Natural killer cell (primary cell): Measurements from ENCODE around the gene GCNT1. TPM values are rescaled to one million over a fixed set of nuclear protein-coding genes. Genes with fewer than 3 reads are reported as not detected.

Source experiments
- ATAC-seq, 3 donors: fragments of 150-1000 bp in 2 of 3; fragments of 200-7000 bp in 1 of 3; cut with Tn5 transposase; 1 replicate in 1 of 3; 2 replicates in 2 of 3; pipeline ENCODE4 v1.10.0; 2021; ENCODE audit warnings: mild to moderate bottlenecking in 2 of 3, moderate library complexity in 2 of 3
- DNase-seq, 2 donors: peaks; one replicate each; pipeline versions ENCODE4 v3.0.0 to v3.0.0-alpha.2; 2013 to 2021; ENCODE audit warnings: mixed read lengths in 1 of 2
- H3K27ac ChIP-seq: one replicate; pipeline ENCODE4 v1.5.1; 2013; ENCODE audit warnings: mild to moderate bottlenecking, low read length
- H3K27me3 ChIP-seq: one replicate; pipeline ENCODE4 v1.6.1; 2013; ENCODE audit warnings: low read length; ENCODE audit not compliant: control insufficient read depth, insufficient read depth
- H3K36me3 ChIP-seq: one replicate; pipeline ENCODE4 v1.6.1; 2013; ENCODE audit warnings: low read length; ENCODE audit not compliant: control insufficient read depth, insufficient read depth
- H3K4me1 ChIP-seq: one replicate; pipeline ENCODE4 v1.6.1; 2013; ENCODE audit warnings: low read length; ENCODE audit not compliant: control insufficient read depth, insufficient read depth
- H3K4me3 ChIP-seq: one replicate; pipeline ENCODE4 v1.5.1; 2013; ENCODE audit warnings: low read length
- H3K9me3 ChIP-seq: one replicate; pipeline ENCODE4 v1.6.1; 2013; ENCODE audit warnings: low read length; ENCODE audit not compliant: control insufficient read depth, insufficient read depth
- H3K27ac Mint-ChIP-seq, 2 donors: one replicate each; pipeline ENCODE4 v1.8.0; 2022; ENCODE audit warnings: mild to moderate bottlenecking in 2 of 2, mixed read lengths in 2 of 2, moderate library complexity in 1 of 2
- H3K27me3 Mint-ChIP-seq, 2 donors: one replicate each; pipeline ENCODE4 v1.8.0; 2022; ENCODE audit warnings: low read depth in 2 of 2, mixed read lengths in 2 of 2
- H3K36me3 Mint-ChIP-seq: one replicate; pipeline ENCODE4 v1.8.0; 2022; ENCODE audit warnings: mixed read lengths
- H3K4me1 Mint-ChIP-seq, 2 donors: one replicate each; pipeline ENCODE4 v1.8.0; 2022; ENCODE audit warnings: mixed read lengths in 2 of 2
- H3K4me3 Mint-ChIP-seq: one replicate; pipeline ENCODE4 v1.8.0; 2022; ENCODE audit warnings: mild to moderate bottlenecking, moderate library complexity, mixed read lengths
- H3K9me3 Mint-ChIP-seq, 2 donors: one replicate each; pipeline ENCODE4 v1.8.0; 2022; ENCODE audit warnings: mixed read lengths in 2 of 2
- CTCF ChIP-seq: fragments of 200-600 bp; IDR thresholded peaks from one replicate; pipeline ENCODE4 v1.8.0; 2022; ENCODE audit warnings: antibody characterized with exemption
- WGBS: methylation state at CpG from one replicate; pipeline ENCODE4 v1.1.7; 2013; ENCODE audit warnings: missing lambda C conversion rate; ENCODE audit not compliant: insufficient coverage; 5-methylcytosine and 5-hydroxymethylcytosine counted together
- intact Hi-C: fragments of 100-400 bp; cut with micrococcal nuclease; formaldehyde crosslinking; loops from one replicate; pipeline ENCODE4 v1.14.2; 2022
- total RNA-seq, 4 donors: library from RNA; stranded (reverse); fragments of 120-200 nt in 1 of 4; gene quantifications; one replicate each; pipeline versions ENCODE4 v1.2.3 to v1.2.4, GENCODE V29; 2013 to 2022

Gene GCNT1
- total RNA-seq, 3 donors from 2014 or later (not counting 1 experiment from before 2014, with no cell fraction given), result 8.6 to 23.7 (median 18.5) TPM

- no peak overlapping the region for H3K27ac ChIP-seq
- intact Hi-C loops, result no loop called here
- Mint-ChIP-seq H3K27ac (no peak overlapping the region), H3K27me3 (no peaks in the 10 kb centered on the region), H3K4me3 (no peak overlapping the region), H3K36me3 (no peaks in the 10 kb centered on the region), H3K9me3 (no peaks in the 10 kb centered on the region), H3K4me1 (peaks cover 7% of the 10 kb centered on the region in 2 donors)
- H3K4me1 ChIP-seq, result peaks cover 6% of the 10 kb centered on the region
- H3K36me3 ChIP-seq, result no peaks in the 10 kb centered on the region
- no peak for DNase-seq
- 63% methylated on average over 1 of the region's 1 CpG for WGBS
- no peaks in the 10 kb centered on the region for H3K27me3 ChIP-seq
- no peaks in the 10 kb centered on the region for H3K9me3 ChIP-seq
- no peak overlapping the region for H3K4me3 ChIP-seq
- ATAC-seq, result no peak
- TF ChIP-seq CTCF, result no peak
These were observed 7.7 kb upstream of the GCNT1 start for GRCh38 chr9:76451234-76451633.

- Mint-ChIP-seq H3K27ac (no peak overlapping the region), H3K36me3 (no peaks in the 10 kb centered on the region), H3K4me1 (peaks cover 8 to 9% of the 10 kb centered on the region in 2 donors), H3K4me3 (no peak overlapping the region), H3K27me3 (no peaks in the 10 kb centered on the region), H3K9me3 (no peaks in the 10 kb centered on the region)
- DNase-seq (no peak), ATAC-seq (no peak)
- Histone ChIP-seq H3K9me3 (no peaks in the 10 kb centered on the region), H3K27ac (no peak overlapping the region), H3K36me3 (no peaks in the 10 kb centered on the region), H3K4me3 (no peak overlapping the region), H3K4me1 (peaks cover 8% of the 10 kb centered on the region), H3K27me3 (no peaks in the 10 kb centered on the region)
- intact Hi-C loops, result no loop called here
- 90% methylated on average over 1 of the region's 1 CpG for WGBS
- TF ChIP-seq CTCF, result no peak
These were observed 6.1 kb upstream of the GCNT1 start for GRCh38 chr9:76452839-76453238.

- Histone ChIP-seq H3K36me3 (no peaks in the 10 kb centered on the region), H3K4me3 (no peak overlapping the region), H3K9me3 (no peaks in the 10 kb centered on the region), H3K27ac (no peak overlapping the region), H3K27me3 (no peaks in the 10 kb centered on the region), H3K4me1 (peaks cover 8% of the 10 kb centered on the region)
- H3K9me3 Mint-ChIP-seq, result no peaks in the 10 kb centered on the region
- peaks cover 10 to 12% of the 10 kb centered on the region in 2 donors for H3K4me1 Mint-ChIP-seq
- H3K4me3 Mint-ChIP-seq, result no peak overlapping the region
- no peak overlapping the region for H3K27ac Mint-ChIP-seq
- no peaks in the 10 kb centered on the region for H3K36me3 Mint-ChIP-seq
- TF ChIP-seq CTCF, result no peak
- DNase-seq (no peak), ATAC-seq (no peak)
- 91% methylated on average over 4 of the region's 4 CpGs for WGBS
- no peaks in the 10 kb centered on the region for H3K27me3 Mint-ChIP-seq
- intact Hi-C loops, result no loop called here
These were observed 5.2 kb upstream of the GCNT1 start for GRCh38 chr9:76453785-76454184.

- no peak overlapping the region for H3K27ac ChIP-seq
- H3K9me3 ChIP-seq, result no peaks in the 10 kb centered on the region
- ATAC-seq (no peak), DNase-seq (no peak)
- intact Hi-C loops, result no loop called here
- Mint-ChIP-seq H3K4me1 (peaks cover 12 to 13% of the 10 kb centered on the region in 2 donors), H3K36me3 (no peaks in the 10 kb centered on the region), H3K4me3 (no peak overlapping the region), H3K9me3 (no peaks in the 10 kb centered on the region), H3K27ac (no peak overlapping the region), H3K27me3 (no peaks in the 10 kb centered on the region)
- H3K4me1 ChIP-seq, result peaks cover 8% of the 10 kb centered on the region
- no peaks in the 10 kb centered on the region for H3K27me3 ChIP-seq
- TF ChIP-seq CTCF, result no peak
- H3K4me3 ChIP-seq, result no peak overlapping the region
- H3K36me3 ChIP-seq, result no peaks in the 10 kb centered on the region
- WGBS, result 64% methylated on average over 3 of the region's 4 CpGs
These were observed 4.7 kb upstream of the GCNT1 start for GRCh38 chr9:76454311-76454710.
